Stimulated activated naive CD4-positive, alpha-beta T cell treated with Interleukin-2 at 50 U/mL for 16 hours (primary cell): Measurements from ENCODE around the gene AGT.
"Not testable (repeated sequence)": the region's sequence is repeated elsewhere in the genome, so short reads cannot be mapped to it uniquely, and the experiment has no call there.

Source experiments
- DNase-seq: peaks from one replicate; lab custom pipeline; 2025; lab: John Stamatoyannopoulos, UW

AGT gene

DNA sequence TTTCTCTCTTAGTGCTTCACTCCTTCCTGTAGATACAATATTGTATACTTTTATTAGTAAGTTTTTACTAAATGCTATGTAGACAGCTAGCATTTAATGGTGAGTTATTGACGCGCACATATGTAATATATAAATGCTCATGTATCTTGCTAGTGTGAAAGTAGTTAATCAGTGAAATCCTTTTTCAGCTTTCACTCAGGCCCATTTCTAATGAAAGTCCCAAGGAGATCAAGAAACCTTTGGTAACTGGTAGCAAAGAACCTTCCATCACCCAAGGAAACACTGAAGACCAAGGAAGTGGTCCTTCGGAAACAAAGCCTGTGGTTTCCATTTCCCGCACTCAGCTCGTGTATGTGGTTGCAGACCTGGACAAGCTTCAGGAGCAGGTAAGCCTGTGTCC is 27.2 kb downstream of the AGT start:
- no peak for DNase-seq

DNA sequence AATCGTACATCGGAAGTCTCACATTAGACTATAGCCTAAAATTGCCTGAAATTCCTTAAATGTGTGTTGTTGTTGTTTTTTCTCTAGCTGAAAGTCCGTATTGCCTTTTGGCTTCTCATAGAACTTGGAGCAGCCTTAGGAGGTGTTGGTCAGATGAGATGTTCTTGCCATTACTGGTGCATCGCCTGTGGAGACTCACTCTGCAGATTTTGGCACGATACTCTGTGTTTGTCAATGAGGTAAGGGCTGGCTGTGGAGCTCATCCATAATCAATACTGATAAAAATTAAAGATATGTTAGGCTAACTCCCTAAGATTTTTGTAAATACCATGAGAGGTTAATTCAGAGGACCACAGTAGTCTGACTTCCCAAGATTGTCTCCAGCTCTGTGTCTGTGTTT is 28.9 kb downstream of the AGT start:
- no peak for DNase-seq

DNA sequence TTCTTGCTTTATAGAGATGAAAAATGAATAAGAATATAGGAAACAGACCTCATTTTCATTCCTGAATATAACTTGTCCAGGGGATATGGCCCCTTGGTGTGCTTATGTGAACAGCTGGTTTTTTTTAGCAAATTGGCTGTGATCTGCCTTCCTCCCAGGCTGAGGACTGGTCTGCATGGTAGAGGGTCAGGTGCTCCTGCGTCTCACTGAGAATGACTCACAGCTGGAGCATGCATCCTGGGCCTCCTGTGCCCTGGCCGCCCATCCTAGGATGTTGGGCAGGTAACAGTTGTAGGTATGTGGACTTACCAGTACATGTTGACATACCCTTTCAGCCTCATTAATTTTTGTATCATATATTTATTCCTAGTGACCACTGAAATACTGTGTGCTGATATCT is 29.8 kb downstream of the AGT start:
- DNase-seq = no peak

DNA sequence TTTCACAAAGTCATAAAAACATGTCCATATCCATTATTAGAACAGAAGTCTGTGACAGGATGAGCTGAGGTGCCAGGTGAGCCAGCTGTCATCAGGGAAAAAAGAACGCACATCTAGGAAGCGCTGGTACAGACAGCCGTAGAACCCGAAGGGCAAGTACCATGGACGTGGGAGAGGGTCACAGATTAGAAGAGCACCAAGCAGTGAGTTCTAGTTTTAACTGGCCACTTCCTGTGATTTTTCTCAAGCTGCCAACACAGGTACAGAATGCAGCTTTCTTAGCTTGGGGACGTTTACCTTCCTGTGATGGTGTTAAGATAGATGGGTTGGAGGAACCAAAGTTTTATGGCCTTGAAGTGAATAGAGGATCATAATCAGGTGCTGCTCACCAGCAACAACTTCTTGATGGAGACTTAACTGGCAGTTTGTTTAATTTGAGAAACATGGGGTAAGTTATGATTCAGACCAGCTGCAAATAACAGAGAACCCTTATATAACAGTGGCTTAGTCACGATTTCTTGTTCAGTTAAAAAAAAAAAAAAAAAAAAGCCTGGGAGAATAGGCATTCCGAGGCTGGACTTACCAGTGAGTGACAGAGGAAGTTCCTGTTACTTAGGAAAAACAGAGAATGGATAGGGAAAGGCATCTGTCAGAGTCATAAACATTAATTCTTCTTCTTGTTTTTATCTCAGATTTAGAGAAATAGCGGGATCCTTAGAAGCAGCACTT is 30.9 kb downstream of the AGT start:
- DNase-seq = no peak

DNA sequence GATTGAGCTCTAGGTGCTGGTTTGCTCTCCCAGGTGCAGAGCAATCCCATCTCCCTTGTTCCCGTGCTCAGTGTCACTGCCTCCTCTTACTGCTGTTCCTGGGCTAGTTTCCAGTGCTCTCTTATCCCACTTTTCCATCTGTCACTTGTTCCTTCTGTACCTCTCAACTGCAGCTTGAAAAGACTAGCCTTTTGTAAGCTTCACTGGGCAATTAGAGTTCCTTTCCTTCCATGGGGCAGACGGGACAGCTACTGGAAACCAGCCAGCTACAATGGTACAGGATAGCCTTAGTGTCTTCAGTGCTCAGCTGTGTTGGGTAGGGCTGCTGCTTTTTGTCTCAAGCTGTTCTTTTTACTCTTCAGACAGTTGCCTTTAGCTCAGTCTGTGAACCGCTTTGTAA is 31.6 kb downstream of the AGT start:
- no peak for DNase-seq

DNA sequence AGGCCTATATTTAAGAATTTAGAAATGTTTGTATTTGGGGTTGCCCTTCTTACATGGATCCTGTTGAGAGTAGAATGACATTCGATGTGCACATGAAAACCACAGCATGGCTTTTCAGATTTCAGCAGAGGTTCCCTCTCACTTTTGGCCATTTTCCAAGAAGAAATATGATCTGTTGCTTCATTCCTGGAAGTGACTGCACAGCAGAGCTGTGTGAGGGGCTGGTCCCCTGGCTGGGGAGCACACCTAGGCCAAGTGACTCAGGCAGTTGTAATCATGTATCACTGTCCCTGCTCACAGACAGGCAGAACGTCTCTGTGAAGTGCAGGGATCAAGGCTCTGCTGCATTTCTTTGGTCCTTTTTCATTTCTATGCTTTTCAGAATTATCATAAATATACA is 32.3 kb downstream of the AGT start:
- no peak for DNase-seq

DNA sequence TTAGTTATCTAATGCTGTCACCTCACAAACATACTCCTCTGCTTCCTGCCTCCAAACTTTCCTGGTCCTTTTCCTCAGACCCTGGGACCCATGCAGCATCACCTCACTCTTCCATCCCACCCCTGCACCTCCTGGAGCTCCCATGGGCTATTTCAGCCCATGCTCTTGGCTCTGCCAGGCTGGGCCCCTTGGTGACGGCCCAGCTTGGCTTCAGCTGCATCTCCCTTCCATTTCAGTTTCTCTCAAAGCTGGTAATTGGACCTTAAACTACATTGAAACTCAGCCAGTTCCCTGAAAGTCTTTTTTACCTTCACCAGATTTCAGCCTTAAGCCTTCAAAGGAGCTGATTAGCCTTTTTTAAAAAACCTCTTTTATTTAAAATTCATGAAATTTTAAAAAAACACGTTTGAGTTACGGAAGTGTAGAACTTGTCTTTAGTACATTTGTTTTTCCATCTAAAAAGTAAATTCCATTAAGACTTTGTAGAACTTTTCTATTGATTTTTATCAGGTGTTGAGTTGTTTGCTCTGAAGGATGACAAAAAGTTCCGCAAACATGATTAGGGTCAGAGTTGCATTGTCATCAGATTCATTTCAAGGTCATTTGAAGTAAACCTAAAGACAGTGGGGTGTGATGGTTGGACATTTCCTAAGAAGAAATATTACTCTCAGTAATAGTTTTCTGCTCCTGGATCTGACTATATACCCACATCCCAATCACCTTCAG is 33.5 kb downstream of the AGT start:
- no peak for DNase-seq

DNA sequence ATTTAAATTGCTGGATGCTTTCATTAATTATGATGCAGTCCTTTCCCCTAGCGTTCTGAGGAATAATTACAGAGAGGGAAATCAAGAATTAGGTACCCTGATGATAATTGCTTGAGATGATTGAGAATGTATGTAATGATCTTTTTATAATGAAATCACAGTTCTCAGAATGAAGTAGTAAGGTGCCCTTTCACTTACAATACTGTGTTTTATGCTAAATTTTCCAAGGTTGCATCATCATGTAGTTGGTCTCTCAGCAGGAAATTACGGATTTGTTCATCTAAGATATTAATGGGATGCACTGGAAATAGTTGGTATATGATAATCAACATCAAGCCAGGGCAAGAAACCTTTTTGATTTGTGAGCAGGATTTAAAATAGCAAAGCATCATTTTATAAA is 34.1 kb downstream of the AGT start:
- DNase-seq = no peak

DNA sequence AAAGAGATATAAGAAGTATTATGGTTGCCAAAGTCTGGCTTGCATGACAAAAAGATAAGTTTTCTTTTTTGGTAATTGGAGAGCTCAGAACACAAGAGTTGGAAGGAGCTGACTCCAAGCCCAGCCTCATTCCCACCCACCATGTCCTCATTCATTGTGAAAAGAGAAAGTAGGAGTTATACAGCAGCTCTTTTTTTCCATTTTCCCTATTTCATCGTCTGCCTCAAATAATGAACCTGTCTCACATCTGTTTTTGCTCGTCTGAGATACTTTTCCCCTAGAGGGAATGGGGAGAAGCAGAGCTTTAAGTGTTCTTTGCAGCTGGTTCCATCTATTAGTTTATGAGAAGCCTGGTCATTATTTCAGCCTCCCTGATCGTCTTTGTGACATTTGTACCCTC is 34.7 kb downstream of the AGT start:
- DNase-seq = no peak

DNA sequence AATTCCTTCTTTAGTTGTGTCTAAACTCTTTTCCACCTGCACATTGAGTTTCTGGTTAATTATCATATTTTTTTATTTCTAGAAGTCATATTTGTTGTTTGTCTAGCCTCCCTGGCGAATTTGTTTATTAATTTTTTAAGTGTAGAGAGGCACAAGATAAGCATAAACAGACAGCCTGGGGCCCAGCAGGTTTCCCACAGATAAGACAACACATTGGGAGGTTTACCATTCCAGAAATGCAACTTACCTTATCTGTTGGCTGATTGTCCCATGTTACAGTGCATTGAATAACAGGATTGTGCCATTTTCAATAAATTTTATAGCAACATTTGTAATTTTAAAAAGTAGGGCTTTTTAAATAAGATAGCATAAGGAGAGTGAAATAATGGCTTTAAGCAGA is 36.7 kb downstream of the AGT start:
- no peak for DNase-seq

DNA sequence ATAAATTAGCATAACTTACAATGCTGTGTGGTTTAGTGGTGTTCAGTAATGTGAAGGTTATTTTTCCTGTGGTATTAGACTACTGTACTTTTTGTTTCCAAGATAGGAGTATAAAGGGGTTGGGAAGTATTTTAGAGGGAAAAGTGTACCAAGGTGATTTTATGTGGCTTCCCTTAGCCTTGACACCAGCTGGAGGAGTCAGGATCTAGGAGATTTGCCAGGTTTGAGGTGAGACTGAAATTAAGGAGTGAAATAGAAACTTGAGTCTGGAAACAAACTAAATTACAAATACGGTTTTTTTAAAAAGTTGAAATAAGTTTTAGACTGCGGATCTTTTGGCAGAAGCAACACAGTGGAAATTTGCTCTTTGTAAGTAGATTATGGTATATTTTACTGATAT is 39.3 kb downstream of the AGT start:
- DNase-seq = no peak

DNA sequence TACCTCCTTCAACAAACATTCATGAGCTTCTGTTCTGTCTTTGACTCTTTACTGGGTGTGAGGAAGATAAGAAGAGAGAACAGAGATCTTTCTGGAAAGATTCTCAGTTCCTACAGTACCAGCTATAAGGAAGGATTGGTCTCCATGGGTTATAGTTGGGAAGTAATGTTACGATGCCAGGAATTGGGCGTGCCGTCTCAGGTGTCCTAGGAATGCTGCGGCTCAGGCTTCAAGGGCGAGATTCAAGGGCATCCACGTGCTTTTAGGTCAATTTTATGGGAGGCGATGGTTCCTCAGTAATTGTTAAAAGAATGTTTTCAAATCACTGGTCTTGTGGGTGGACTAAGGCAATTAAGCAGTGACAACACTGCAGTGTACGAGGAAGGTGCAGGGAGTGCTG is 44.4 kb downstream of the AGT start:
- DNase-seq = no peak

DNA sequence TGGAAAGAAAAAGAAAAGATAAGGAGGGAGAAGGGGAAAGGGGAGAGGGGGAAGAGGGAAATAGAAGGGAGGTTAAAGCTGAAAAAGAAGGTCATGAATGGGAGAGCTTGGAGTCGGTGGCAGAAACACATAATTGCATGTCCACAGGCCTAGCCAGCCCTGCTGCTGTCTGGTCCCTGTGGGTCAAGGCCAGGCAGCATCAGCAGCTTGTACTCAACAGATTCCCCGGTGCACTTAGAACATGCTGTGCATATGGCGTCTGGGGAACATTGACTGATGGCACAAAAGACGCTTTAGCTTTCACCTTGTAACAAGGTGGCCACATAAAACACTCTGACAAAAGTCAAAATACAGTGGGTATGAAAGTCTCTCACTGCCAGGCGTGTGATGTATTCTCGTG is 45.7 kb downstream of the AGT start:
- no peak for DNase-seq

DNA sequence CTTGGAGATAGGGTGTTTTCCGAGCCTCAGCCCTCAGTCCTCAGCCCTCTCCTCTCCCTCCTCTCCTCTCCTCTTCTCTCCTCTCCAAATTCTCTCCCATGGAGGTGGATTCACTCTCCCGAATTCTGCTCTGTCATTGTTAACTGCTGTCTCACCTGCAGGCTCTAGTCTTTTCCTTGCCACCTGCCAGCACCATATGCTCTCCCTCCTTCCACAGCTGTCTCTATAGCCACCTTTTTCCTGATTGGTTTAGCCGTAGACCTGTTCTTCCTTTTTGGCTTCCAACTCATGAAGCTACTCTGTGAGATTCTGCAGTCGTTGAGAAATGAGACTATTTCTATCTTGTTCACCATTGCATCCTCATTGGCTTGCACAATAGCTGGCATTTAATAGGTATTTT is 51.9 kb downstream of the AGT start:
- DNase-seq = no peak

DNA sequence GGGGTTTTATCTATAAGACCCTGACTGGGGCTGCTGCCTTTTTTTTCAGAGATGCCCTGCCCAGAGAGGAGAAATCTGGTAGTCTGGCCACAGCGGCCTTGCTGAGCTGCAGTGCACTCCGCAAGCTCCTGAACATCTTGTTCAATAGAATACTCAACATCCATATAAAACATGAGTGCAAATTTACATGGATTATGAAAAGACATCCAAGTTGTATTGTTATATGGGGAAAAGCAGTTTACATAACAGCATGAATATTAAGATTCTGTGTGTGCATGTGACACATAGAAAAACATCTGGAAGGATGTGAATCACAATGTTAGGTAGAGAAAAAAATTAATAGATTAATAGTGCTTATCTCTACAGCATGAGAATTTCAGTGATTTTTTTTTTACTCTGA is 55.2 kb downstream of the AGT start:
- DNase-seq = no peak

DNA sequence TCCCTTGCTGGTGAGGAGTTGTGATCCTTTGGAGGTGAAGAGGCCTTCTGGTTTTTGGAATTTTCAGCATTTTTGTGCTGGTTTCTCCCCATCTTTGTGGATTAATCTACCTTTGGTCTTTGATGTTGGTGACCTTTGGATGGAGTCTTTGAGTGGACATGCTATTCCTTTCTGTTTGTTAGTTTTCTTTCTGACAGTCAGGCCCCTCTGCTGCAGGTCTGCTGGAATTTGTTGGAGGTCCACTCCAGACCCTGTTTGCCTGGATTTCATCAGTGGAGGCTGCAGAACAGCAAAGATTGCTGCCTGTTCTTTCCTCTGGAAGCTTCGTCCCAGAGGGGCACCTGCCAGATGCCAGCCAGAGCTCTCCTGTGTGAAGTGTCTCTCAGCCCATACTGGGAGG is 55.8 kb downstream of the AGT start:
- DNase-seq = not testable (repeated sequence)

DNA sequence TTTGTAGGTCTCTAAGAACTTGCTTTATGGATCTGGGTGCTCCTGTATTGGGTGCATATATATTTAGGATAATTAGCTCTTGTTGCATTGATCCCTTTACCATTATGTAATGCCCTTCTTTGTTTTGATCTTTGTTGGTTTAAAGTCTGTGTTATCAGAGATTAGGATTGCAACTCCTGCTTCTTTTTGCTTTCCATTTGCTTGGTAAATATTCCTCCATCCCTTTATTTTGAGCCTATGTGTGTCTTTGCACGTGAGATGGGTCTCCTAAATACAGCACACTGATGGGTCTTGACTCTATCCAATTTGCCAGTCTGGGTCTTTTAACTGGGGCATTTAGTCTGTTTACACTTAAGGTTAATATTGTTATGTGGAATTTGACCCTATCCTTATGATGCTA is 57.2 kb downstream of the AGT start:
- DNase-seq = not testable (repeated sequence)
